Testis (tissue), 3 donors: Measurements from ENCODE around the gene MIGA2. TPM values are rescaled to one million over a fixed set of nuclear protein-coding genes. Genes with fewer than 3 reads are reported as not detected.

ENCODE experiments used
- DNase-seq: peaks from one replicate; pipeline ENCODE4 v3.0.0-alpha.2; 2019
- H3K27ac ChIP-seq, 2 donors: fragments of 200-600 bp; sonication (generic); one replicate each; pipeline ENCODE4 v1.5.1; 2019
- H3K27me3 ChIP-seq: fragments of 200-600 bp; sonication (generic); one replicate; pipeline ENCODE4 v1.5.1; 2019
- H3K36me3 ChIP-seq: fragments of 200-600 bp; sonication (generic); one replicate; pipeline ENCODE4 v1.5.1; 2017; ENCODE audit warnings: low read depth; ENCODE audit errors: missing control alignments
- H3K4me1 ChIP-seq: fragments of 200-600 bp; sonication (generic); one replicate; pipeline ENCODE4 v1.5.1; 2019
- H3K4me3 ChIP-seq, 2 donors: fragments of 200-600 bp; sonication (generic); one replicate each; pipeline ENCODE4 v1.5.1; 2017 to 2019
- H3K9me3 ChIP-seq: fragments of 200-600 bp; sonication (generic); one replicate; pipeline ENCODE4 v1.5.1; 2017
- CTCF ChIP-seq, 3 experiments: fragments of 450-650 bp in 2 of 3; fragments of 200-600 bp in 1 of 3; sonication (generic) in 1 of 3; IDR thresholded peaks; one replicate each; pipeline ENCODE4 v1.5.1; 2016 to 2019; ENCODE audit warnings: antibody characterized with exemption in 3 of 3, mild to moderate bottlenecking in 2 of 3, moderate library complexity in 1 of 3
- POLR2A ChIP-seq: fragments of 450-650 bp; IDR thresholded peaks from one replicate; pipeline ENCODE4 v1.6.1; 2017; ENCODE audit warnings: antibody characterized with exemption, mild to moderate bottlenecking, moderate library complexity
- WGBS, 2 donors: methylation state at CpG; one replicate each; pipeline ENCODE4 v1.1.5; 2018; 5-methylcytosine and 5-hydroxymethylcytosine counted together
- intact Hi-C: fragments of 100-400 bp; cut with DNase I; formaldehyde crosslinking; loops from one replicate; pipeline ENCODE4 v1.15.1; 2023; ENCODE audit warnings: low total_unique reads
- polyA plus RNA-seq: library from polyadenylated mRNA; stranded (reverse); fragments of 350-450 nt; fragmentation: Illumina TruSeq; extraction: RNeasy Lipid Tissue Mini Kit (QIAGEN cat#74804); gene quantifications from one replicate; pipeline ENCODE4 v1.2.3, GENCODE V29; 2014; ENCODE audit warnings: low read depth, low replicate concordance; ENCODE audit not compliant: insufficient read depth
- total RNA-seq, 2 donors: library from RNA; depleted of rRNA; stranded (reverse); fragments of >200 nt; gene quantifications; one replicate each; pipeline ENCODE4 v1.2.3, GENCODE V29; 2016

Gene MIGA2
- total and polyA plus RNA-seq, 3 donors from 2014 or later: 22.9 to 42.7 (median 42.0) TPM

DNA sequence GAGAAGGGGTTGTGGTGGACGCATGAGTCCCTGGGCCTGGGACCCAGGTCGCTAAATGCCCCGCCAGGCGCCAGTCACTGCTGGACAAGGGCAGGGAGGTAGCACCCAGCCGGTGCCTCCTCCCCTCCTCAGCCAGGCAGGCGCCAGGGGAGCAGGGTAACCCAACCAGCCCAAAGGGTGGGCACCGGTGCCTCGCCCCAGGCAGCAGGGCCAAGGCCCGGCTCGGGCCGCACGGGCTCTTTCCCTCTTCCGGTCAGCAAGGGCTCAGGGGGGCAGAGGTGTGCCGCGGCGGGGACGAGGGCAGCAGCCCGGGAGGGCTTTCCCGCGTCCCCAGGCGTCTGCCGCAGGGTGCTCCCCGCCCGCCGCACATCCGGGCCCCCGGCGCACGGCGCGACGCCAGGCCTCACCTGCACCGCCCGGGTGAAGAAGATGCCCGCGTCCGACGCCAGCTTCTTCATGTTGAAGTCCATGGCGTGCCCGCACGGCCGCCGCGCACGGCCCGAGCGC is 8.7 kb upstream of the MIGA2 start:
- Histone ChIP-seq H3K4me3 (peak overlapping the region; percentile 68 to 73), H3K9me3 (no peaks in the 10 kb centered on the region), H3K36me3 (no peaks in the 10 kb centered on the region), H3K27ac (peak overlapping the region; percentile 33 to 68), H3K27me3 (no peaks in the 10 kb centered on the region), H3K4me1 (peaks cover 33% of the 10 kb centered on the region)
- TF ChIP-seq POLR2A: no peak
- TF ChIP-seq CTCF (IDR thresholded peaks at IDR 0.05): no peak
- WGBS, 2 donors: 0% methylated on average over 1 to 43 of the region's 47 CpGs
- intact Hi-C loops: no loop called here
- DNase-seq: peak; percentile 46

GRCh38 chr9:129028192-129028966 is 8.0 kb upstream of the MIGA2 start, which contains the start of gene SH3GLB2:
Gene SH3GLB2, minus strand, starts transcription at chr9:129028331. Its CDS starts 177 bp downstream, at chr9:129028154.
- DNase-seq: peak; percentile 94

GRCh38 chr9:129030191-129030590 is 6.2 kb upstream of the MIGA2 start:
- Histone ChIP-seq H3K36me3 (no peaks in the 10 kb centered on the region), H3K4me3 (no peak overlapping the region), H3K4me1 (peaks cover 22% of the 10 kb centered on the region), H3K9me3 (no peaks in the 10 kb centered on the region), H3K27me3 (no peaks in the 10 kb centered on the region), H3K27ac (no peak overlapping the region)
- intact Hi-C loops: no loop called here
- no peak for DNase-seq
- TF ChIP-seq CTCF (IDR thresholded peaks at IDR 0.05): no peak
- no peak for TF ChIP-seq POLR2A

More at GRCh38 chr9:129028192-129028966, 8.0 kb upstream of the MIGA2 start, which contains the start of gene SH3GLB2:
- Histone ChIP-seq H3K27ac (peak within 1 kb of the TSS; percentile 33 to 68), H3K36me3 (no peaks in the 10 kb centered on the region), H3K4me3 (peak within 1 kb of the TSS; percentile 68 to 73), H3K27me3 (no peaks in the 10 kb centered on the region), H3K9me3 (no peaks in the 10 kb centered on the region), H3K4me1 (peaks cover 27% of the 10 kb centered on the region)
- intact Hi-C loops: no loop called here
- TF ChIP-seq POLR2A: no peak
- TF ChIP-seq CTCF (IDR thresholded peaks at IDR 0.05): peak; percentile 47 to 90 (median 74)
- WGBS, 2 donors: 4 to 6% methylated on average over 22 of the region's 60 CpGs

DNA sequence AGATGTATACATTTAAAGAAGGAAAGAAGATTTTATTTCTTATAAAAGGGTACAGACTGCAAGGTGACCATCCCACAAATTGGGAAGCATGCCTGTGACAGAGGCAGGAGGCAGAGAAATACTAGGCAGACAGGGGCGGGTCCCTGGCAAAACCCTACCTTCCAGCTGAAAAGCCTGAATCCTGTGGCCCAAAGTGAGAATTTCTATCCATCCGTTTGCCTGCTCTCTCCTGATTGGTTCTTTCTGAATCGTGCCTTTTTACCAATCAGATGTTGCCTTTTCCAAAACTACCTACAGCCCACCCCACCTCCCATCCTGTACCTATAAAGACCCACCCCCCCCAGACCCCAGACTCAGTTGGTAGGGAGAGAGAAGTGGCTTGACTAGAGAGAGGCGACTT is 4.9 kb upstream of the MIGA2 start:
- 65 to 70% methylated on average over 4 of the region's 4 CpGs for WGBS, 2 donors
- no peak for DNase-seq

More for the DNA sequence above, 4.9 kb upstream of the MIGA2 start:
- Histone ChIP-seq H3K4me3 (no peak overlapping the region), H3K4me1 (peaks cover 17% of the 10 kb centered on the region), H3K36me3 (no peaks in the 10 kb centered on the region), H3K27ac (no peak overlapping the region), H3K9me3 (no peaks in the 10 kb centered on the region), H3K27me3 (no peaks in the 10 kb centered on the region)
- TF ChIP-seq CTCF (IDR thresholded peaks at IDR 0.05): no peak
- no peak for TF ChIP-seq POLR2A
- intact Hi-C loops: no loop called here
